ENCODE results near the gene PLPPR3.

GRCh38 chr19:815775-816499 lies 5.8 kb downstream of the PLPPR3 start:
- TF ChIP-seq CTCF (IDR thresholded peaks at IDR 0.05 in 8 of 11, conservative IDR thresholded peaks at IDR 0.05 in 3 of 11), result no peak
- TF ChIP-seq POLR2AphosphoS5 (IDR thresholded peaks at IDR 0.05), result no peak
- no peak for TF ChIP-seq POLR2A (IDR thresholded peaks at IDR 0.05)
